GM18508 (cell line): Measurements from ENCODE around the gene DLG2.

ENCODE experiments used
- ATAC-seq: cut with Tn5 transposase; IDR thresholded peaks from one replicate; pipeline ENCODE4 v1.9.1; 2021; ENCODE audit warnings: moderate number of reproducible peaks; ENCODE audit not compliant: insufficient read depth, unreplicated experiment

Gene DLG2

GRCh38 chr11:84947970-84948580 lies 679.1 kb downstream of the DLG2 start:
- ATAC-seq, result no peak

- no peak for ATAC-seq
These were observed 680.1 kb downstream of the DLG2 start for GRCh38 chr11:84947070-84947469.

GRCh38 chr11:84930863-84931262 lies 696.3 kb downstream of the DLG2 start:
- ATAC-seq, result peak; percentile 47

- no peak for ATAC-seq
These were observed 697.4 kb downstream of the DLG2 start for GRCh38 chr11:84929738-84930137.

- ATAC-seq, result no peak
These were observed 702.9 kb downstream of the DLG2 start for GRCh38 chr11:84924154-84924692.

- ATAC-seq, result no peak
These were observed 703.7 kb downstream of the DLG2 start for GRCh38 chr11:84923489-84923888.

- ATAC-seq, result no peak
These were observed 704.3 kb downstream of the DLG2 start for GRCh38 chr11:84922836-84923235.

GRCh38 chr11:84922212-84922805 lies 704.8 kb downstream of the DLG2 start:
- ATAC-seq, result no peak

- no peak for ATAC-seq
These were observed 712.6 kb downstream of the DLG2 start for GRCh38 chr11:84914511-84914910.

GRCh38 chr11:84909740-84910139 lies 717.4 kb downstream of the DLG2 start:
- ATAC-seq, result no peak

GRCh38 chr11:84906995-84907394 lies 720.1 kb downstream of the DLG2 start:
- no peak for ATAC-seq

GRCh38 chr11:84905411-84905810 lies 721.7 kb downstream of the DLG2 start:
- ATAC-seq, result no peak

- no peak for ATAC-seq
These were observed 724.7 kb downstream of the DLG2 start for GRCh38 chr11:84902445-84902844.

GRCh38 chr11:84901991-84902390 lies 725.2 kb downstream of the DLG2 start:
- no peak for ATAC-seq

- no peak for ATAC-seq
These were observed 727.4 kb downstream of the DLG2 start for GRCh38 chr11:84899740-84900139.

- no peak for ATAC-seq
These were observed 728.0 kb downstream of the DLG2 start for GRCh38 chr11:84899134-84899533.

- ATAC-seq, result no peak
These were observed 732.5 kb downstream of the DLG2 start for GRCh38 chr11:84894666-84895065.

GRCh38 chr11:84890676-84891075 lies 736.5 kb downstream of the DLG2 start:
- no peak for ATAC-seq

- ATAC-seq, result no peak
These were observed 737.6 kb downstream of the DLG2 start for GRCh38 chr11:84889556-84889955.

GRCh38 chr11:84887055-84887629 lies 740.0 kb downstream of the DLG2 start:
- no peak for ATAC-seq

- no peak for ATAC-seq
These were observed 740.8 kb downstream of the DLG2 start for GRCh38 chr11:84886344-84886743.

- no peak for ATAC-seq
These were observed 742.3 kb downstream of the DLG2 start for GRCh38 chr11:84884836-84885235.
